KOPT-K1 (cell line): ENCODE results near the gene DENND10.
"Not testable (repeated sequence)": the region's sequence is repeated elsewhere in the genome, so short reads cannot be mapped to it uniquely, and the experiment has no call there.

Experiments used
- H3K27ac ChIP-seq: fragments of 200-600 bp; sonication (generic); 2 replicates; pipeline ENCODE4 v1.5.1; 2016; ENCODE audit warnings: antibody characterized with exemption, mild to moderate bottlenecking, low read depth, low read length; ENCODE audit not compliant: poor library complexity, severe bottlenecking
- H3K36me3 ChIP-seq: fragments of 200-600 bp; sonication (generic); 2 replicates; pipeline ENCODE4 v1.5.1; 2017; ENCODE audit warnings: antibody characterized with exemption, mild to moderate bottlenecking, low read length, moderate library complexity; ENCODE audit not compliant: insufficient read depth
- H3K9me3 ChIP-seq: fragments of 200-600 bp; sonication (generic); 2 replicates; pipeline ENCODE4 v1.5.1; 2017; ENCODE audit warnings: antibody characterized with exemption, low read length, mild to moderate bottlenecking; ENCODE audit not compliant: insufficient read depth, poor library complexity, severe bottlenecking

DENND10 gene

GRCh38 chr10:119165171-119166117 is 61.5 kb downstream of the DENND10 start, which contains the start of gene SFXN4:
SFXN4 (minus strand) TSS chr10:119165714; CDS start chr10:119165647, 67 bp downstream.
- no peaks in the 10 kb centered on the region for H3K9me3 ChIP-seq
- peak within 1 kb of the TSS; percentile 87 for H3K27ac ChIP-seq
- peaks cover 77% of the 10 kb centered on the region for H3K36me3 ChIP-seq

- no peaks in the 10 kb centered on the region for H3K9me3 ChIP-seq
- peak overlapping the region; percentile 87 for H3K27ac ChIP-seq
- peaks cover 77% of the 10 kb centered on the region for H3K36me3 ChIP-seq
Observed at GRCh38 chr10:119166118-119166500, 62.2 kb downstream of the DENND10 start.

GRCh38 chr10:119166564-119166963 is 62.7 kb downstream of the DENND10 start:
- H3K36me3 ChIP-seq: peaks cover 77% of the 10 kb centered on the region
- H3K9me3 ChIP-seq: no peaks in the 10 kb centered on the region
- H3K27ac ChIP-seq: peak overlapping the region; percentile 87

GRCh38 chr10:119167041-119167440 is 63.1 kb downstream of the DENND10 start:
- H3K9me3 ChIP-seq: no peaks in the 10 kb centered on the region
- H3K36me3 ChIP-seq: peaks cover 77% of the 10 kb centered on the region
- peak overlapping the region; percentile 87 for H3K27ac ChIP-seq

GRCh38 chr10:119174109-119174508 is 70.2 kb downstream of the DENND10 start:
- Histone ChIP-seq H3K36me3 (peaks cover 84% of the 10 kb centered on the region), H3K27ac (no peak overlapping the region)

GRCh38 chr10:119176166-119176565 is 72.3 kb downstream of the DENND10 start:
- peak overlapping the region; percentile 92 for H3K27ac ChIP-seq
- peaks cover 63% of the 10 kb centered on the region for H3K36me3 ChIP-seq
- H3K9me3 ChIP-seq: no peaks in the 10 kb centered on the region

More at GRCh38 chr10:119174109-119174508, 70.2 kb downstream of the DENND10 start:
- H3K9me3 ChIP-seq: no peaks in the 10 kb centered on the region

GRCh38 chr10:119177708-119178371 is 73.9 kb downstream of the DENND10 start:
- H3K36me3 ChIP-seq: peaks cover 46% of the 10 kb centered on the region
- peak overlapping the region; percentile 92 for H3K27ac ChIP-seq
- H3K9me3 ChIP-seq: no peaks in the 10 kb centered on the region

- peaks cover 39% of the 10 kb centered on the region for H3K36me3 ChIP-seq
- peak within 1 kb of the TSS; percentile 92 for H3K27ac ChIP-seq
- no peaks in the 10 kb centered on the region for H3K9me3 ChIP-seq
Observed at GRCh38 chr10:119178372-119179119, 74.6 kb downstream of the DENND10 start, which contains the start of gene PRDX3. PRDX3 (minus strand) TSS chr10:119178812; CDS start chr10:119178790, 22 bp downstream.

- not testable (repeated sequence) for H3K27ac ChIP-seq, H3K9me3 ChIP-seq
- H3K36me3 ChIP-seq: peaks cover 15% of the 10 kb centered on the region
Observed at GRCh38 chr10:119180850-119181400, 77.0 kb downstream of the DENND10 start.

- no peaks in the 10 kb centered on the region for H3K36me3 ChIP-seq
- H3K9me3 ChIP-seq: no peaks in the 10 kb centered on the region
- no peak overlapping the region for H3K27ac ChIP-seq
Observed at GRCh38 chr10:119183664-119184412, 79.9 kb downstream of the DENND10 start.
